Superior temporal gyrus (tissue), 1 donor: ENCODE results near the gene PLOD2.

Experiments
- DNase-seq: peaks from one replicate; pipeline ENCODE4 v3.0.0-alpha.2; 2016; ENCODE audit errors: extremely low spot score

PLOD2 gene

DNA sequence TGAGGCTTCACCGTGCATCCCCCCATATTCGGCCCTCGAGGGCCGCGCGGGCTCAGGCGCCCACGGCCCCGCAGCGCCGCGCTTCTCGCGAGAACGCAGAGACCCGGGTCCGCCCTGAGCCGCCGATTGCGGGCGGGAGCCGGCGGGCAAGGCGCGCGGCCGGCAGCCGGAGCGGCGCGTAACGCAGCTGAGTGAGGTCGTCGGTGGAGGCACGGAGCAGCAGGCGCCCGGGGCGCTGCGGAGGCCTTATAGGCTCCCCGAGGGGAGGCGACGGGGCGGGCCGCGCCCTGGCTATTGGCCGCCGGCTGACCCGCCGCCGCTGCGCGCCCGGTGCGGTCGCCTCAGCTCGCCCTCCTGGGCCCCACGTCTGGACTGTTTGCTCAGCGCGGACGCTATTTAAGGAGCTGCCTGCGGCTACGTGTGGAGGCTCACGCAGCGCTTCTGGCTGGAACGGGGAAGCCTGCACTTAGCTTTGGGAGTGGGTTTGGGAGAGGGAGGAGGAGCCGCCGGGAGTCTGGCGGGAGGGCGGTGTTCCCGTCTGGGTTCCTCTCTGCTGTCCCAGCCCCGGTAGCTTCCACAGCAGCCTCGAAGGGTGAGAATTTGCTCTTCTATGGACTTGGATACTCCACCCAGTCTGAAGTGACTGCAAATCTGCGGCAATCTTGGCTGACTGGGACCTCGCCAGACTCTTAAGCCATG is at the start of gene PLOD2:
Gene PLOD2 (minus strand): TSS at position 221 of the 699 bp plus-strand sequence. CDS start 195 bp downstream, at position 26.
- DNase-seq: no peak

DNA sequence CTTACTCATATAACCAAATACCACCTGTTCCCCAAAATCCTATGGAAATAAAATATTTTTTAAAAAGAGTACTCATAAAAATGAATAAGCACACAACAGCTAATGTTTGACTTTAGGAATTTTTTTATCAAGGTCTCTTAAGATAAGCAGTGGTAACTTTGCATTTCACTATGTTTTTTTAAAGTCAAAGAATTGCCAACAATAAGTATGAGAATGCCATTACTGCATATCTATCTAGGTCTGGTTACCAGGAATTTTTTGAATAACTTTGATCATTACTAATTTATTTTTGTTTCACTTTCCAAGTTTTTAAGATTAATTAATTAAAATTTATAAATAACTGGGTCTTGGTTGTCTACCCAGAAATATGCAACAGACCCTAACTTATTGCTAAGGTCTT is 48.4 kb upstream of the PLOD2 start:
- DNase-seq: no peak

DNA sequence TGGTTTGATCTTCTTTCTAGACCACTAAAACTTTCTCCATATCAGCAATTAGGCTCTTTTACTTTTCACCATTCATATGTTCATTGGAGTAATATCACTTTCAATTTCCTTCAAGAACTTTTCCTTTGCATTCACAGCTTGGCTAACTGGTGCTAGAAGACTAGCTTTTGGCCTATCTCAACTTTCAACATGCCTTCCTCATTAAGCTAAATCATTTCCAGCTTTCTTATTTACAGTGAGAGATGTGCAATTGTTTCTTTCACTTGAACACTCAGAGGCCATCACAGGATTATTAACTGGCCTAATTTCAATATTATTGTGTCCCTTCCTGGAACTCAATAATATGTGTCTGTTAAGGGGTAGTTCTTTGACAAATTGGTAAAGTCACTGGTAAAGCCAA is 42.8 kb upstream of the PLOD2 start:
- DNase-seq: no peak

DNA sequence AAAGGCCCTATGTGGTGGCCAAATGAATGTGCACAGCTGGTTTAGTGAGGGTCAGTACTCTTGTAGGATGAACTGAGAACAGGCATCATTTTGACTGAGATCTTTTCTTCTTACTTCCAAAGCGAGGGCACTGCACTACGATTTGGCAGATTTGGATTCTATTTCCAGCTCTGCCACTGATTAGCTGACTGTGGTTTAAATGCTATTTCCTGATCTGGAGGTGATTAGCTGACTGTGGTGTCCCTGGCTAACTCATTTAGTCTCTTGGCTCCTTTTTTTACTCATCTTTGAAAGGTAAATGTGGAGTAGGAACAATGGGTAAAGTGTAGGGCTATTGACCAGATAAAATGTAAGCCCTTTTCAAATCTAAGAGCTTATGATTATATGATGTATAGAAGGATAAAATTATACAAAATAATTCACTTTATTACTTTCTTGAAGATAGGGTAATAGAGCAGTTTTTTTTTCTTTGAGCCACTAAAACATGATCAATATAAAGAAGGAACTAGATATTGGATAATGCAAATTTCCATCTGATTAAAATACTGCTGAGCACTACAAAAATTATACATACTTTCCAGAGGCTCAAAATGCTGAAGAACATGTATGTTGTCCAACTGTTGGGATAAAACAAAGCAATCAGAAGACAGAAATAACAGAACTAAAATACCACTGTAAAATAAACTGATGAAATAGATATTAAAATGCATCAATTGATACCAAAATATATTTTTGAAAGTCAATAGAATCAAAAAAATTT is 39.7 kb upstream of the PLOD2 start:
- no peak for DNase-seq

DNA sequence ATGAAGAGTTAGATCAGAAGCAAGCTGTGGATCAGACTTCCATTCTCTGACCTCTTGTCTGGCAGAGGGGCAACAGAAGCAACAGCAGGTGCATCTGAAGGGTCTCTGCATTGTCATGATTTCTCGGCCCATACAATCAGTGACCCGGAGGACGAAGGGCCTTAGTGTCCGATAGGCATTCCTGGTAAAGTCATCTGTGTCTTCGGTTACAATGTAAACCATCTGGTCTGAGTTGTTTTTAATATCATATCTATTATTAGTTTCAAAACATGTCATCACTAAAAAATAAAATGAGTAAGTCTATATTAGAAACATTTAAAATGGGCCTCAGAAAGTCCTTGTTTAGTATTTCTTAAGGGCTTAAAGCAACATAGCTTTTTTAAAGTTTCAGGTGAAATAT is 38.8 kb upstream of the PLOD2 start:
- DNase-seq: no peak

DNA sequence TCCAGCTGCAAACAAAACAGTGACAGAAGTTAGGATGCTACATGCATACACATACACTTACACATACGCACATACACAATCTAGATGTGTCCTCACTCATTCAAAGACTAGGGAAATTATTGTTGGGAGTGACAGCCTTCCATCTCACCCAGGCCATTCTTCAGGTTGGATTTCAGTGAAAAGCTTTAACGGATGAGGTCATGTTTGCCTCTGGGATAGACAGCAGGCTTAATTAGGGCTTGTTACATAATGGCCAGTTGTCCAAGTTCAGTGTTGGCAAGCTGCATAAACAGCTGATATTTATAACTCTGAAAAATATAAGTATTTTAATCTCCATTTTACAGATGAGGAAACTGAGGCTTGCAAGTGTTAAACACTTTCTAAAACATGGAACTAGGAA is 35.8 kb upstream of the PLOD2 start:
- DNase-seq: no peak

DNA sequence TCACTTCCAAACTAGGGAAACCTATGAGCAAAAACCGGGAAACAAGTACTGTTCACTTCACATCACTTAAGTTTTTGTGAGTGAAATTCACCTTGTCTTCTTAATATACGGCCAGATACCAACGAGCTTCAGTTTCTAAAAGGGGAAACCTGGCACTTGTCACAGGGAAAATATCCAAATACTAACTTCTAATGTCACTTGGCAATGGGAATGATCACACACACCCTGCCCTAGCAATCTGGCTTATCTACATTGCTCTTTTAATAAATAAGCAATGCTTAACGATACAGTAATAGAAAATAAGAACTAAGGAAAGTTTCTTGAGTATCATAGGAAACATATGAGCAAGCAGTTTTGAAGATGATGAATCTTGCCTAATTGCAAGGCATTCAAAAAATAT is 34.6 kb upstream of the PLOD2 start:
- DNase-seq: no peak

DNA sequence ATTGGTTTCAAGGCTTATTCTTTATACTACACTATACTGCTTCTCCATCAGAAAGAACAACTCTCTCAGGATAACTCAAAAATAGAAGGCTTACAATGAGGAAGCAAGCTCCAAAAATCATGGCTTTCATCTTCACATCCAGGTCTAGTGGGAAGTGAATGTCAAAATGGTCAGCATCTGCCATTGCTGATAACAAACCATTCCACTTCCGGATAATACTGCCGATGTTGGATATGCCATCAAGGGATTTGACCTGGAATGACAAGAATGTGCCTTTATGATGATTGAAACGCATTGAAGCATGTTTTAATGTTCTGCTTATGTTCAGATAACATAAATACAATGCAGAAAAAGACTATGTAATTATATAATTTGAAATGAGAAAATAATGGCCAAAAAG is 34.0 kb upstream of the PLOD2 start:
- no peak for DNase-seq

DNA sequence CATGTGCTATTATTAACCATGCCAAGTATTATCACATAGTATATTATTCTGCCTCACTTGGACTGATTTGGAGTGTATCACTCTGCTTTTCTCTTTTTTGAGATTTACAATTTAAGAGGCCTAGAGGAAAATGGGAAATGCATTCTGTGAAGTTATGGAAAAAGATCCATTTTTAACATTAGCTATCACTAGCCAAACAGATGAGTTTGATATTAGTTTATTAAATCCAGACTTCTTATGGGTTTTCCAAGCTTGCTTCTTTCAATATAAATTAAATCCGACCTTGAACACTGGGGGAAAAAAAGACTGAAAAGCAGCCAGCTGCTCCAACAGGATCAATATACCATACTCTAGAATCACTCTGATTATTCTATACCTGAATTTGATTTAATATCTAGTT is 30.1 kb upstream of the PLOD2 start:
- no peak for DNase-seq

DNA sequence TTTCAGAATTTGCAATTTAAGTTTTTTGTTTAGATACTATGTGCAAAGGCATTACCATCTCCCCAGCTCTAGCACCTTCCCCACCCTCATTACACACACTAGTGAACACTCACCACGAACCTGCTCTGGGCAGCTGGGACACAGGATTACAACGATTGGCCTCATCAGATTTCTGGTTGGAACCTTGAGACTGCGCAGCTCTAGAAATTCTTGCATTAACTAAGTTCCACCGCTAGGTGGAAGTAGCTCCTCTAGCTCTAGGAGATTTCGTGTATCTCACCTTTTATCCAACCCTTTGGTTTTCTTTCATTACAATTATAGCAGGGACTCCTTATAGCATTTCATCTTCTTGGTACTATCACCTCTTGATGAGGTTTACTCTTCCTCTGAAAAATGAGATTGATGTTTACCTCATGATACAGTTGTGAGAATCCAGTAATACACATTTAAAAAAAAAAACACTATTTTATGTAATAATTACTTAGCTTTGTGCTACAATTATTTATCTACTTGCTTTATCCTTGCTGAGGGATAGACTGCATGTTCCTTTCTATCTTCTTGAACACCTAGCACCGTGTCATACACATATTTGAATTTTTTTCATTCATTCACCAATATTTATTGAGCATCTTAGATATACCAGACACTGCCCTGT is 28.7 kb upstream of the PLOD2 start:
- DNase-seq: peak; percentile 80

DNA sequence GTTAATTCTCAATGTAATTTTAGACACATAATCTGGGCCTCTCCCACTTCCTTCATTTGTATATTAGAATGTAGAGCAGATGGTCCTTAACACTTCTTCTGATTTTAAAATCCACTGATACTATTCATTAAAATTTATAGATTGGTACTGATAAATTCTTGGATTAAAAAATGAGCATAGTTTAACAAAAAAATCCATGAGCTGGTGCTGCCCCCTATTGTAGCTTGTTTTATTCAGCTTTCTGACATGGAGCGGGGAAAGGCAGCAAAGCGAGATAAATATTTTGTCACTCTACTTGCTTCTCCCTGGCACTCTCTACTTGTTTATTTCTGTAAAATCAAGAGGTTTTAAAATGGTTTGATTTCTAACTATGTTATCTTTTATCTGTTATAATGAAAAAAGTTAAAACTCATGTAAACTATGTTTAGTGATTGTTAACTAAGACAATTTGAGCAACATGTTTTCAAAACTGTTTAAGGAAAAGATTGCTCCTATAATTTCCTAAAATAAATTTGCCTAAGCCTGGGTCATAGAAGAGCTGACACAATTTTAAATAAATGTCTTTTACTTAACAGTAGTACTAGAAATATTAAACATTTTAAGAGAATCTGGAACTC is 26.5 kb upstream of the PLOD2 start:
- DNase-seq: peak; percentile 80

DNA sequence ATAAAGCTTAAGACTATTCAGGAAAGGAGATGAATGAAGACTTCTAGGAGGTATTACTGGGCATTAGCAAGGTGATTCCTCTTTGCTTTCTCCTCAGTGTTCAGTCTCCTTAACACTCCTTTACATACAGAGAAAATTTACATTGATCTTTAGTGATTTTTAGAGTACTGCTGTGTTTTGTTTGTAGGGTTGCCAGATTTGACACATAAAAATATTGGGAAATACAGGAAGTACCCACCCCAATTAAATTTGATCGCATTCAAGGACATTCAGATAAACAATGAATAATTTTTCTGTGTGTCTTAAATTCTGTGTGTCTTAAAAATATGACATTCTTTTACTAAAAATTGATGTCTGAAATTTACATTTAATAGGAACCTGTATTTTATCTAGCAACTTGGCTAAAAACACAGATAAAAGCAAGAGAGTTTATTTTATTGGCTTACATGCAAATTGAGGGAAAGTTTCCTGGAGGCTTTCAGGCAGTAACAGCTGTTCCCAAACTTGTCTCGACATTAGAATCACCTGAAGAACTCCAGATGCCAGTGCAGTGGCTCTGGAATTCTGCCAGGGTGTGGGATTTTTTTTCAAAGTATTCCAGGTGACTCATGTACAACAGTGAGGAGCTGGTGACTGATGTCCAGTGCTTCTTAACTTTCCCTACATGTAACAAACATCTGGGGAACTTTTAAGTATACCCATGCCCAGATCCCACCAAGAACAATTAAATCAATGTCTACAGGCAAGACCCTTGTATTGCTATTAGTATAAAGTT is 23.4 kb upstream of the PLOD2 start:
- no peak for DNase-seq

DNA sequence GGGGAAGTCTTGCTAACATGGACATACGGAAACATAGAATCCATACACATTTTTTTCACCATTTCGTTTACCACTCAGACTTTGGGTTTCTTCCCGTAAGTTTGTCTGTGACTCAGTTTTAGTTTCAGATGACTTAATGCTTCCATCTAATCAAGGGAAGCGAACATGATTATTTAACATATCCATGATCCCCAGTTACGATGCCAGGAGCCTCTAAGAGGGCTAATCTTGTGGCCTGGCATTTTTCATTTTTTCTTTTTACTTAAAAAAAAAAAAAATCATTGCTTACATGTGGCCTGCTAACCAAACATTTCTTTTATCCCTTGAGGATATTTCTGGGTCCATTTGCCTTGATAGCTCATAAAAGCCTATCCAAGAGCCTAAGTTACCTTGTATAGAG is 20.2 kb upstream of the PLOD2 start:
- DNase-seq: no peak

DNA sequence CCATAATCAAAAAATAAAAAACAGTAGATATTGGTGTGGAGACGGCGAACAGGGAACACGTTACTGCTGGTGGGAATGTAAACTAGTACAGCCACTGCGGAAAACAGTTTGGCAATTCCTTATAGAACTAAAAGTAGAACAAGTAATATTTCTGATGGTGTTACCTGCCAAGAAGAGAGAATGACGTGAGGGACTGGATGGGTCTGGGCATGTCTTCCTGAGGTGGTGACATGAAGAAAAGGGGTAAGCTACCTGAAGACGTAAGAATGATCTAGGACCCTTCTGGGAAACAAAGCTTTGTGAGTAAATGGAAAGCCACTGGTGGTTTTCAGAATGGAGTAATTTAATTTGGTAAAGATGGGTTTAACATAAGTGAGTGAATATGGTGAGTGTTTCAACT is 19.4 kb upstream of the PLOD2 start:
- DNase-seq: no peak

DNA sequence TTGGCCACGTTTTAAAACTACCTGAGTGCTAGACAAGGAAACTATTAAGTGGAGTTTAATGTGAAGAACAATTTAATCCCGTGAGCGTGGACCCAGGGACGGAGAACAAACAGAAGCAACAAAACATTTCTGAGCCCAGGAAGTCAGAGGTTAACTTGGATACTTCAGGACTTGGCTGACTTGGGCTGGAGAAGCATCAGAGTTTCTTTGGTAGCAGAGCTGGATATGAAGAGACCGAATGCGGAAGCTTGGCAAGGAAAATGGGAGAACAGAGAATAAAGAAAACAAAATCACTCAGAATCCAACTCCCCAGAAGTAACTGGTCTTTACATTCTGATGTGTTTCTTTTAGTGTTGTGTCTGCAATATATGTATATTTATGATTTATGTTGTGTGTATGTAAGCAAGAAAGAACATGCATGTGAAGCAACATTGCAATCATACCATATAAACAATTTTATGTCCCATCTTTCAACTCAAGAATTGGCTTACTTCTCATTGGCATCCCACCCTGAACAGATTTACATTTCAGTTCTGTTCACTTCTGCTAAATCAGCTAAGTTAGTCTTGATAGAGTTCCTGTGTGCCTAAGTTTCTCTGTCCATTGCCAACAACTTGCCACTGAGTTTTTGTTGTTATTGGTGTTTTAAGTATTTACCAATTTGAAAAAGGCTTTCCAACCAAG is 17.2 kb upstream of the PLOD2 start:
- no peak for DNase-seq

DNA sequence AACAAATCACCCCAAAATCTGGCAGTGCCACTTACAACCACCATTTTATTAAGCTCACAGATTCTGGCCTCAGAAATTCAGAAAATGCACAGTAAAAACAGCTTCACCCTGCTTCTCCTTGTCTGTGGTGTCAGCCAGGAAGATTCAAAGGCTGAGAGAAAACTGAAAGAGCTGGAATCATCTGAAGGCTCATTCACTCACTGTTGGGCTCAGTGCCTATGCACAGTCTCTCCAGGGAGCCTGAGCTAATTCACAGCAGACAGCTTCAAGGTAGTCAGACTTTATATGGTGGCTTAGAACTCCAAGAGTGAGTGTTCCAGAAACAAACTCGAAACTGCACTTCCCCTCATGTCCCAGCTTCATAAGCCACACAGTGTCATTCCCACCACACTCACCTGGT is 16.5 kb upstream of the PLOD2 start:
- DNase-seq: no peak

DNA sequence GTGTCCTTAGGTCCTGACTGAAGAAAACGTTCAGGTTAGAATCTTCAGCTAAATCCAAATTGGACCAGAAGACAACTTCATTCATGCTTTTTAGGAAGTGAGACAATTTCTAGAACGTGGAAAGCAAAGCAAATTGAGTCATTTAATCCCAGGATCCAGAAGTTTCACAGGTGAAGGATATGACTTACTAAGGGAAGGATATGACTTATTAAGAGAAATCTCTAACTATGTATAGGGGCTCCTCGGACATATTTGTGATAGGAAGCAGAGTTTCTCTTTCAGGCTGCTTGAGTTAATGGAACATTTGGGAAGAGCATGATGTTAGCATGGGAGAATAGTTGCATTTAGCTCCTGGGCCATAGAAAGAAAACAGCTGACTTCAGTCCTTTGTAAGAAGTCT is 16.1 kb upstream of the PLOD2 start:
- no peak for DNase-seq

DNA sequence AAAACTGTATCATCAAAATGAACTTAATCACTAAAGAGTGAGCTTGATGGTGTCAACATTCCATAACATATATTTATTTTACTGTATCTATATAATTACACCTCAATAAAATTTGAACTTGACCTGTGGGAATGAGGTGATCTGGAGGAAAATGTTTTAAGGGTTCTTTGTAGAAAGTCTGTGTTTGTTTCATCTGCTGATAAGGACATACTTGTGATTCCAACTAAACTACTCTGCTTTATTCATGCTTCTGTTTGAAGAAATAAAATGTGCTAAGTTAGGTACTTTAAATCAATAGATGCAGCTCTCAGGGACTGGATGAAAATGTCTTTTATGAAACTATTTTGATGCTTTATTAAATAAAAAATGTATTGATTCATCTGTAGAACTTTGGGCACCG is 11.6 kb upstream of the PLOD2 start:
- no peak for DNase-seq

DNA sequence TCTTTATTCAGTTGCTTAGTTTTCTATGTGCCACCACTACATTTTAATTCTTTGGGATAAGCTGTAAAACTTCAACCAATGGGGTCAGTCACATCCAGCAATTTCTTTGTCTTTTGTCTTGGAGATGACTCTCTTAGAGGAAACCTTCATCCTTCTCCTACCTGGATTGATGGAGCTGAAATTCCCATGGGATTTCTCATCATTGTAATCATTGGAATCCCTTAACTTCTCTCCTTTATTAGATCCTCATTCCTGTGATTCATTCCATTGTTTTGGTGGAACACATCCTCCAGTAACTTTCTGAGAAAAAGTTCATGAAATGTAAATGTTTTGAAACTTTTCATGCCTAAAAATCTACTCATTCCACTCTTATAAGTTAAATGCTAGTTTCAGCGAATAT is 9.6 kb upstream of the PLOD2 start:
- DNase-seq: no peak

DNA sequence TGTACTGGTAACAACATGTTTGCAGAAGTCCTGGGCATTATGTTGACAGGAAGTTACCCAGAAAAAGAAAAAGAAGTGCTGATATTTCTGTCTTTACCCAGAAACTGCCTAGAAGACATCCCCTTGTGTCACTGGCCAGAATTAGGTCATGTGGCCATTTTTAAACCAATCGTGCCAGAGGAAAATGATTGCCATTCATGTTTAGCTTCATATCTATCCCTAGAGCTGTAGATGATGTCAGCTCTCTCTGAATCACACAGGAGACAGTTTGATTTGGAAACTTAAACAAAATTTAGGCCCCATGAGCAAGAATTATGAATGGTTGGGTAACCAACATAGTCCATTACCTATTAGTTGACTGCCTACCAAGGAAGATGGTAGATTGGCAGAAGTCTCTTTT is 8.9 kb upstream of the PLOD2 start:
- no peak for DNase-seq

DNA sequence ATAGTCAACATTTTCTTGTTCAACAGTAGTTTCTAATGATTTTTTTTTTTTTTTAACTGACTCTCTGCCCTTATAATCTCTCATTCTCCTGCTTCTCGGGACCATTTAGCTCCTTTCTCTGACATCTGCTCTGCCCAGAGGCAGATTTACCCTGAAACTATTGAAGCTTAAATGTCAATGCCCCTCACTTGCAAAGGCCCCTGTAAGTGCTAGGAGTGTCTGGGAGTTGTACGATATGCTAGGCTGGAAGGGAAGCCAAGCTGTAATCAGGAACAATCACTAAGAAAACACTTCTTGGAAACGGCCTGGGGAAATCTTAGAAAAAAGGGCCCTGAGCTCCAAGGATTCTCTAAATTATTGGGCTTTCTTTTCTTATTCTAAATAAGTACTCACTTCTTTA is 5.8 kb upstream of the PLOD2 start:
- DNase-seq: no peak
